Right renal pelvis (tissue), 4 donors: ENCODE results near the gene HLA-DRA. TPM values are rescaled to one million over a fixed set of nuclear protein-coding genes. Genes with fewer than 3 reads are reported as not detected.
"Not testable (repeated sequence)": the region's sequence is repeated elsewhere in the genome, so short reads cannot be mapped to it uniquely, and the experiment has no call there.

ENCODE experiments used
- DNase-seq, 4 donors: peaks; one replicate each; pipeline ENCODE4 v3.0.0-alpha.2; 2013; ENCODE audit warnings: low read depth in 4 of 4, low spot score in 3 of 4, missing footprints in 1 of 4
- polyA plus RNA-seq, 4 donors: library from polyadenylated mRNA; unstranded; fragments of 120-200 nt; gene quantifications; one replicate each; pipeline ENCODE4 v1.2.1, GENCODE V29; 2013; ENCODE audit not compliant: insufficient read length in 4 of 4

HLA-DRA gene
- polyA plus RNA-seq, 4 donors = 64.5 to 96.0 (median 91.9) TPM

GRCh38 chr6:32430179-32430578 lies 9.5 kb upstream of the HLA-DRA start:
- DNase-seq = no peak

- no peak for DNase-seq
Observed at GRCh38 chr6:32431142-32431541, 8.5 kb upstream of the HLA-DRA start.

- DNase-seq = no peak
Observed at GRCh38 chr6:32432050-32432450, 7.6 kb upstream of the HLA-DRA start.

GRCh38 chr6:32433950-32434349 lies 5.7 kb upstream of the HLA-DRA start:
- DNase-seq = not testable (repeated sequence)

GRCh38 chr6:32436186-32436585 lies 3.5 kb upstream of the HLA-DRA start:
- DNase-seq = no peak

- DNase-seq = no peak
Observed at GRCh38 chr6:32436995-32437836, 2.5 kb upstream of the HLA-DRA start.

- no peak for DNase-seq
Observed at GRCh38 chr6:32439139-32439538, 548 bp upstream of the HLA-DRA start.

GRCh38 chr6:32442243-32442667 lies 2.6 kb downstream of the HLA-DRA start:
- no peak for DNase-seq

- no peak for DNase-seq
Observed at GRCh38 chr6:32442977-32443552, 3.4 kb downstream of the HLA-DRA start.

GRCh38 chr6:32444433-32444832 lies 4.7 kb downstream of the HLA-DRA start:
- no peak for DNase-seq

- DNase-seq = no peak
Observed at GRCh38 chr6:32445321-32445854, 5.7 kb downstream of the HLA-DRA start.

GRCh38 chr6:32447932-32448331 lies 8.2 kb downstream of the HLA-DRA start:
- no peak for DNase-seq

GRCh38 chr6:32449088-32449736 lies 9.5 kb downstream of the HLA-DRA start:
- no peak for DNase-seq

- no peak for DNase-seq
Observed at GRCh38 chr6:32457054-32457453, 17.4 kb downstream of the HLA-DRA start.

GRCh38 chr6:32459781-32460424 lies 20.2 kb downstream of the HLA-DRA start:
- DNase-seq = no peak

GRCh38 chr6:32460528-32460927 lies 20.8 kb downstream of the HLA-DRA start:
- DNase-seq = no peak

GRCh38 chr6:32461493-32461892 lies 21.8 kb downstream of the HLA-DRA start:
- DNase-seq = no peak

GRCh38 chr6:32462609-32463008 lies 22.9 kb downstream of the HLA-DRA start:
- DNase-seq = peak in 1 of 4 donors; percentile 27

GRCh38 chr6:32467743-32468503 lies 28.2 kb downstream of the HLA-DRA start:
- not testable (repeated sequence) for DNase-seq

GRCh38 chr6:32472781-32473375 lies 33.2 kb downstream of the HLA-DRA start:
- DNase-seq = no peak
